GM10248 (cell line): ENCODE measurements around the gene DNMBP.

Experiments
- CTCF ChIA-PET: fragments of 300-600 bp; sonication (Branson Sonifier 250); formaldehyde crosslinking; extraction: SDS; loops from one replicate; lab custom pipeline; 2021; ENCODE audit warnings: antibody characterized with exemption; lab: Yijun Ruan, JAX
- POLR2A ChIA-PET: fragments of 350-650 bp; sonication (Branson Sonifier 250); formaldehyde crosslinking; extraction: SDS; loops from one replicate; lab custom pipeline; 2020; ENCODE audit warnings: antibody characterized with exemption; lab: Yijun Ruan, JAX
- DNase-seq: peaks from one replicate; pipeline ENCODE4 v3.0.0; 2012; ENCODE audit errors: extremely low spot score
- TF ChIP-seq, protein P1 (sequence below): IDR thresholded peaks from 2 replicates; pipeline ENCODE4 v1.5.1; 2012; ENCODE audit warnings: mild to moderate bottlenecking, low read depth; ENCODE audit errors: extremely low read depth, missing control alignments, control extremely low read depth

The DNMBP gene

DNA sequence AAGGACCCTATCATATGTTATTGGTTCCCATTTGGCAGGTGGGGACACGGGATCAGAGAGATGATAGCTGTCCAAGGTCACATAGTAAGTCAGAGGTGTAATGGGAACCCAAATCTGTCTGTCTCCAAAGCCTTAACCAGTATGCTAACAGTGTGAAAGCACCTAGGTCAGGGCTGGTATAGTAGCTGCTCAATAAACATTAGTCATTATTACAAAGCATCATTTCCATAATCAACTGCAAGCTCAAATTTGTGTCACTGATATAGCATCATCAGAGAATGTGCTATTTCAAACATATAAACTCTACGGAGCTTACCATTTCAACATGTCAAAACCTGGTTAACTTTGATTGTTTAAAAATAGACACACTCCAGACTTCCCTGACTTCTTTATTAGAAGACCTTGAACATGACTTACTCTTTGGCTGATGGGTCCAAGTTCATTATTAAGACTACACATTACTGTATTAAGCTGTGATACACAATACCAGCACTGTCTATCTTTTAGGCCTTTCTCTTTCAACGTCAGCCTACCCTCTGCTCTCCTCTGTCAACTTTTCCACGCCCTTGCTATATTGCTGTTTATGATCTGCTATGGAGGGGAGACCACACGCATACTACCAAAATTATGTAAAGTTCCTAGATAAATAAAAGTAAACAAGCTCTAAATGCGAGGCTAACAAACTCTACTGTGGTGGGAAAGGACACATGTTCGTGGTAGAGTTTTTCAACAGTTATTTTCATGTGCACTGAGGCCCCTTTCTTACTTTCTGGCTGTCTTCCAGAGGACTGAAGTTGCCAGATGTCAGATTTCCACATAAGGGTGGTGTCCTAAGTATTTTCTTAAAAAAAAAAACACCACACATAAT is 33.6 kb downstream of the DNMBP start:
- no peak for DNase-seq
- ChIA-PET POLR2A (interaction anchor here (0.7 kb wide), 1 partner anchor 10 kb away, joined by 6 read pairs; no protein-coding TSS in a partner anchor), CTCF (interaction anchor here (1.2 to 15.0 kb wide), 9 partner anchors 10 to 131 kb away, joined by 3 to 162 read pairs (median 5); partner anchors contain the start of gene DNMBP)
- TF ChIP-seq, protein P1, sequence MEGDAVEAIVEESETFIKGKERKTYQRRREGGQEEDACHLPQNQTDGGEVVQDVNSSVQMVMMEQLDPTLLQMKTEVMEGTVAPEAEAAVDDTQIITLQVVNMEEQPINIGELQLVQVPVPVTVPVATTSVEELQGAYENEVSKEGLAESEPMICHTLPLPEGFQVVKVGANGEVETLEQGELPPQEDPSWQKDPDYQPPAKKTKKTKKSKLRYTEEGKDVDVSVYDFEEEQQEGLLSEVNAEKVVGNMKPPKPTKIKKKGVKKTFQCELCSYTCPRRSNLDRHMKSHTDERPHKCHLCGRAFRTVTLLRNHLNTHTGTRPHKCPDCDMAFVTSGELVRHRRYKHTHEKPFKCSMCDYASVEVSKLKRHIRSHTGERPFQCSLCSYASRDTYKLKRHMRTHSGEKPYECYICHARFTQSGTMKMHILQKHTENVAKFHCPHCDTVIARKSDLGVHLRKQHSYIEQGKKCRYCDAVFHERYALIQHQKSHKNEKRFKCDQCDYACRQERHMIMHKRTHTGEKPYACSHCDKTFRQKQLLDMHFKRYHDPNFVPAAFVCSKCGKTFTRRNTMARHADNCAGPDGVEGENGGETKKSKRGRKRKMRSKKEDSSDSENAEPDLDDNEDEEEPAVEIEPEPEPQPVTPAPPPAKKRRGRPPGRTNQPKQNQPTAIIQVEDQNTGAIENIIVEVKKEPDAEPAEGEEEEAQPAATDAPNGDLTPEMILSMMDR: no peak

GRCh38 chr10:99975106-99975829 is 34.5 kb downstream of the DNMBP start:
- ChIA-PET POLR2A (no interaction called here), CTCF (interaction anchor here (1.2 to 15.0 kb wide), 9 partner anchors 9 to 130 kb away, joined by 3 to 162 read pairs (median 5); partner anchors contain the start of gene DNMBP)
- DNase-seq: peak; percentile 33
- TF ChIP-seq, protein P1: no peak

DNA sequence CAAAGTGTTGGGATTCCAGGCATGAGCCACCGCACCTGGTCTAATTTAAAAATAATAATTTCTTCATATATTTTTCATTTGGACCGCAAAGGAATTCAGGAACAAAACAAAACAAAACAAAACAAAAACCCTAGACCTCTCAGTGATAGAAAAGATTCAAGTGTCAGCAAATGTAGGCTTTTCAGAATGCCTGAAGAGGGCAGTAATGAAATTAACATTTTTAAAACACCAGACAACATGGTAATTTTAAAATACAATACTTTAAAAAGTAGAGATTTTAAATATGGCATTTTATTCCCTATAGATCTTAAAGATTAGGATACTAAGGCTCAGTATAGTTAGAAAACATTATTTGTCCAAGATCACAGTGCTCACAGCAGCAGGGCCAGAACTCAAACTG is 36.6 kb downstream of the DNMBP start:
- TF ChIP-seq, protein P1: peak; percentile 38
- no peak for DNase-seq
- CTCF ChIA-PET: no interaction called here
- POLR2A ChIA-PET: no interaction called here

DNA sequence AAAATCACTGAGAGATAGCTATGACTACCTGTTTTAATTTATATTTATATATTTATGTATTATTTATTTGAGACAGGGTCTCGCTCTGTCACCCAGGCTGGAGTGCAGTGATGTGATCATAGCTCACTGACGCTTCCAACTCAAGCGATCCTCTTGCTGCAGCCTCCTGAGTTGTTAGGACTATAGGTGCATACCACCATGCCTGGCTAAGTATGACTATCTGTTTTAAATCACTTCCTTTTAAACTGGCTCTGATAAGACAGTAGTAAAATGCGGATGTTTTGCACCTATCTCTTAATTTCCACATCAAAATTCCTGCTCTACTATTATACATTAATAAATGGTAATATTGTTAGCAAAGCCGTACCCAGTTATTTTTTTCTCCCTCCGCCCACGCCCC is 41.8 kb downstream of the DNMBP start:
- no peak for DNase-seq
- ChIA-PET CTCF (interaction anchor here (1.1 to 1.6 kb wide), 2 partner anchors 9 to 15 kb away, joined by 3 to 5 read pairs; no protein-coding TSS in a partner anchor), POLR2A (no interaction called here)
- TF ChIP-seq, protein P1: no peak

GRCh38 chr10:99966306-99966705 is 43.4 kb downstream of the DNMBP start:
- POLR2A ChIA-PET: no interaction called here
- TF ChIP-seq, protein P1: no peak
- CTCF ChIA-PET: interaction anchor here (0.9 to 2.8 kb wide), 11 partner anchors 10 to 120 kb away, joined by 3 to 12 read pairs (median 5); partner anchors contain the start of gene DNMBP
- DNase-seq: no peak

DNA sequence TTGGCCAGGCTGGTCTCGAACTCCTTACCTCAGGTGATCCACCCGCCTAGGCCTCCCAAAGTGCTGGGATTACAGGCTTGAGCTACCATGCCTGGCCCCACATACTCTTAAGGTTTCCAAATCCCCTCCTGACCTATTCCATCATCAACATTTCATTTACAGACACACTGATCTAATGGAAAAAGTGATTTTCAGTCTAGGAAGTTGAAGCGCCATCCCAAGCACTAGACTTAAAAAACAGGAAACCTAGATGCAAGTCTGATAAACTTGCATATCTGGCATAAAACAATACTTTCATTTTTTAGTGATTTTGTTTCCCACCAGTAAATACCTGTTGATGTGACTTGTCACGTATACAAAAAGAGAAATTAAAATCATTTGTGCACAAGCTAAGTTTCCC is 44.0 kb downstream of the DNMBP start:
- TF ChIP-seq, protein P1: no peak
- CTCF ChIA-PET: interaction anchor here (0.8 to 2.8 kb wide), 11 partner anchors 9 to 120 kb away, joined by 3 to 12 read pairs (median 4); partner anchors contain the start of gene DNMBP
- no peak for DNase-seq
- POLR2A ChIA-PET: interaction anchor here (0.7 kb wide), 1 partner anchor 45 kb away, joined by 5 read pairs; no protein-coding TSS in a partner anchor
